HCT116 (cell line): ENCODE measurements around the gene TFB1M. TPM values are rescaled to one million over a fixed set of nuclear protein-coding genes. Genes with fewer than 3 reads are reported as not detected.

Source experiments
- ATAC-seq: fragments of 200-7000 bp; cut with Tn5 transposase; 2 replicates; pipeline ENCODE4 v1.9.1; 2020; ENCODE audit warnings: mild to moderate bottlenecking, moderate library complexity
- BruUV-seq: library from RNA; stranded (reverse); fragments of 400-500 nt; replicated peaks from 2 replicates; lab custom pipeline; 2021; lab: Mats Ljungman, UMichigan
- CTCF ChIA-PET: fragments of 300-600 bp; sonication (Branson Sonifier 250); formaldehyde crosslinking; loops from one replicate; lab custom pipeline; 2021; ENCODE audit warnings: antibody characterized with exemption; lab: Charles Lee
- POLR2A ChIA-PET: fragments of 300-600, 350-600 bp; sonication (Branson Sonifier 250); formaldehyde crosslinking; loops from one replicate; lab custom pipeline; 2021; ENCODE audit warnings: antibody characterized with exemption; lab: Charles Lee
- RAD21 ChIA-PET, 2 experiments: fragments of 300-600 bp; sonication (Branson Sonifier 250); formaldehyde crosslinking; loops; one replicate each; lab custom pipeline; 2023; ENCODE audit warnings: low total read pairs in 2 of 2; ENCODE audit not compliant: uncharacterized antibody in 2 of 2, unreplicated experiment in 2 of 2, low non-redundant PET in 1 of 2; lab: Charles Lee
- DNase-seq: peaks from one replicate; pipeline ENCODE4 v3.0.0-alpha.2; 2010; ENCODE audit warnings: low read depth, low spot score
- H2AFZ ChIP-seq: fragments of 200-600 bp; shearing (Covaris generic), sonication (generic); 2 replicates; pipeline ENCODE4 v1.6.1; 2017; ENCODE audit warnings: low read depth, mixed run types, mixed read lengths, antibody characterized with exemption, low read length; ENCODE audit not compliant: poor library complexity, severe bottlenecking
- H3K27ac ChIP-seq: 2 replicates; pipeline ENCODE4 v1.5.1; 2012; ENCODE audit warnings: low read depth, low read length
- H3K27me3 ChIP-seq: fragments of 200-600 bp; sonication (generic); 2 replicates; pipeline ENCODE4 v1.6.1; 2016; ENCODE audit warnings: mixed run types, low read length, mixed read lengths; ENCODE audit not compliant: insufficient read depth
- H3K36me3 ChIP-seq, 2 experiments: fragments of 200-500 bp in 1 of 2; fragments of 200-600 bp in 1 of 2; sonication (Bioruptor generic) in 1 of 2; sonication (generic) in 1 of 2; 2 replicates each; pipeline versions ENCODE4 v1.5.1 to v1.6.1; 2014 to 2016; ENCODE audit warnings: low read length in 2 of 2, inconsistent platforms in 1 of 2, mixed read lengths in 1 of 2, mixed run types in 1 of 2; ENCODE audit not compliant: insufficient read depth in 2 of 2, control insufficient read depth in 1 of 2
- H3K4me1 ChIP-seq, 2 experiments: fragments of 200-600 bp in 1 of 2; sonication (generic) in 1 of 2; 2 replicates each; pipeline versions ENCODE4 v1.5.1 to v1.6.1; 2012 to 2017; ENCODE audit warnings: low read length in 2 of 2, inconsistent platforms in 1 of 2, mild to moderate bottlenecking in 1 of 2, mixed read lengths in 1 of 2, mixed run types in 1 of 2, moderate library complexity in 1 of 2; ENCODE audit not compliant: insufficient read depth in 2 of 2, control insufficient read depth in 1 of 2
- H3K4me2 ChIP-seq: fragments of 200-600 bp; sonication (generic); 2 replicates; pipeline ENCODE4 v1.6.1; 2017; ENCODE audit warnings: mixed run types, low read length, mixed read lengths
- H3K4me3 ChIP-seq, 2 experiments: fragments of 200-600 bp in 1 of 2; sonication (generic) in 1 of 2; replicated peaks in 1 of 2; 2 replicates each; pipeline ENCODE4 v1.5.1; 2011 to 2016; ENCODE audit warnings: low read length in 2 of 2, control low read depth in 1 of 2, low read depth in 1 of 2, mild to moderate bottlenecking in 1 of 2, mixed read lengths in 1 of 2, mixed run types in 1 of 2
- H3K79me2 ChIP-seq: fragments of 200-600 bp; sonication (generic); 2 replicates; pipeline ENCODE4 v1.6.1; 2017; ENCODE audit warnings: mild to moderate bottlenecking, mixed run types, low read length, moderate library complexity, mixed read lengths; ENCODE audit not compliant: insufficient read depth
- H3K9ac ChIP-seq: fragments of 200-600 bp; sonication (generic); 2 replicates; pipeline ENCODE4 v1.6.1; 2016; ENCODE audit warnings: low read length, mixed read lengths
- H3K9me2 ChIP-seq: fragments of 200-600 bp; sonication (generic), shearing (Covaris generic); 2 replicates; pipeline ENCODE4 v1.6.1; 2017; ENCODE audit warnings: mixed run types, mild to moderate bottlenecking, moderate library complexity; ENCODE audit not compliant: insufficient read depth
- H3K9me3 ChIP-seq, 2 experiments: fragments of 200-500 bp in 1 of 2; fragments of 200-600 bp in 1 of 2; sonication (Bioruptor generic) in 1 of 2; sonication (generic) in 1 of 2; 2 replicates each; pipeline ENCODE4 v1.6.1; 2014 to 2017; ENCODE audit warnings: low read length in 2 of 2, mixed read lengths in 2 of 2, inconsistent platforms in 1 of 2, low read depth in 1 of 2, mild to moderate bottlenecking in 1 of 2, mixed run types in 1 of 2, moderate library complexity in 1 of 2; ENCODE audit not compliant: control insufficient read depth in 1 of 2, insufficient read depth in 1 of 2
- H4K20me1 ChIP-seq: fragments of 200-600 bp; sonication (generic), shearing (Covaris generic); 2 replicates; pipeline ENCODE4 v1.6.1; 2017; ENCODE audit warnings: mixed run types, mild to moderate bottlenecking, moderate library complexity; ENCODE audit not compliant: insufficient read depth
- ATF3 ChIP-seq: IDR thresholded peaks from 2 replicates; pipeline ENCODE4 v1.6.1; 2012
- CBX3 ChIP-seq: IDR thresholded peaks from 2 replicates; pipeline ENCODE4 v1.6.1; 2012; ENCODE audit warnings: low read depth
- CEBPB ChIP-seq: IDR thresholded peaks from 2 replicates; pipeline ENCODE4 v1.6.1; 2012; ENCODE audit warnings: low read depth
- EGR1 ChIP-seq: IDR thresholded peaks from 2 replicates; pipeline ENCODE4 v1.6.1; 2012; ENCODE audit warnings: low read depth
- ELF1 ChIP-seq: IDR thresholded peaks from 2 replicates; pipeline ENCODE4 v1.6.1; 2012; ENCODE audit warnings: low read depth, borderline replicate concordance
- EZH2 ChIP-seq: fragments of 200-600 bp; sonication (generic); IDR thresholded peaks from 2 replicates; pipeline ENCODE4 v1.6.1; 2017; ENCODE audit warnings: antibody characterized with exemption, mixed run types
- EZH2phosphoT487 ChIP-seq: fragments of 200-600 bp; IDR thresholded peaks from 2 replicates; pipeline ENCODE4 v1.6.1; 2018; ENCODE audit warnings: antibody characterized with exemption, borderline replicate concordance
- FOSL1 ChIP-seq: IDR thresholded peaks from 2 replicates; pipeline ENCODE4 v1.6.1; 2012; ENCODE audit warnings: low read depth
- MAX ChIP-seq: IDR thresholded peaks from 2 replicates; pipeline ENCODE4 v1.6.1; 2012
- POLR2A ChIP-seq: IDR thresholded peaks from 2 replicates; pipeline ENCODE4 v1.7.0; 2011; ENCODE audit warnings: borderline replicate concordance; ENCODE audit not compliant: insufficient read depth, insufficient read length; ENCODE audit errors: extremely low read depth
- POLR2AphosphoS5 ChIP-seq: IDR thresholded peaks from 2 replicates; pipeline ENCODE4 v1.6.1; 2011; ENCODE audit warnings: mild to moderate bottlenecking, low read depth, low read length, moderate library complexity
- RAD21 ChIP-seq: IDR thresholded peaks from 2 replicates; pipeline ENCODE4 v1.6.1; 2012; ENCODE audit warnings: low read depth, mild to moderate bottlenecking
- REST ChIP-seq: IDR thresholded peaks from 2 replicates; pipeline ENCODE4 v1.6.1; 2012; ENCODE audit warnings: low read depth
- SIN3A ChIP-seq: IDR thresholded peaks from 2 replicates; pipeline ENCODE4 v1.6.1; 2012; ENCODE audit warnings: low read depth
- SP1 ChIP-seq: IDR thresholded peaks from 2 replicates; pipeline ENCODE4 v1.6.1; 2012; ENCODE audit warnings: low read depth
- SRF ChIP-seq: IDR thresholded peaks from 2 replicates; pipeline ENCODE4 v1.6.1; 2012; ENCODE audit warnings: low read depth
- TCF7L2 ChIP-seq: IDR thresholded peaks from 2 replicates; pipeline ENCODE4 v1.7.0; 2011; ENCODE audit warnings: borderline replicate concordance, inconsistent platforms; ENCODE audit not compliant: insufficient read depth, insufficient read length; ENCODE audit errors: extremely low read depth
- YY1 ChIP-seq: IDR thresholded peaks from 2 replicates; pipeline ENCODE4 v1.6.1; 2011; ENCODE audit warnings: low read length, low read depth, moderate library complexity, mild to moderate bottlenecking; ENCODE audit not compliant: insufficient replicate concordance; ENCODE audit errors: extremely low read depth
- ZFX ChIP-seq: fragments of 450-650 bp; IDR thresholded peaks from 2 replicates; pipeline ENCODE4 v1.6.1; 2017
- ZNF274 ChIP-seq: fragments of 200-500 bp; sonication (Bioruptor generic); IDR thresholded peaks from 2 replicates; pipeline ENCODE4 v1.6.1; 2014; ENCODE audit warnings: mild to moderate bottlenecking, low read depth, low read length, inconsistent platforms
- intact Hi-C: fragments of 100-400 bp; cut with micrococcal nuclease; formaldehyde crosslinking; loops from 2 replicates; pipeline ENCODE4 v1.10.0; 2022
- total RNA-seq: library from RNA; stranded (reverse); gene quantifications from one replicate; pipeline ENCODE4 v1.2.1, GENCODE V29; 2021; ENCODE audit not compliant: unreplicated experiment

Gene TFB1M
- total RNA-seq, 1 experiment from 2014 or later, result 43.8 TPM

GRCh38 chr6:155263373-155264063 lies 50.8 kb downstream of the TFB1M start, which contains the start of gene CLDN20:
Gene CLDN20 (plus strand): TSS chr6:155264013. CDS start chr6:155275720, 11,707 bp downstream.
- Histone ChIP-seq H3K9ac (no peak within 1 kb of the TSS), H3K36me3 (no peaks in the 10 kb centered on the region; a peak in 1 of 4 replicates), H3K79me2 (no peaks in the 10 kb centered on the region), H3K4me1 (peaks cover 0 to 3% of the 10 kb centered on the region in 2 experiments; a peak in 1 of 4 replicates), H3K9me3 (no peaks in the 10 kb centered on the region), H2AFZ (no peak within 1 kb of the TSS), H3K27me3 (no peaks in the 10 kb centered on the region), H3K27ac (no peak within 1 kb of the TSS), H3K9me2 (no peaks in the 10 kb centered on the region), H3K4me3 (no peak within 1 kb of the TSS), H3K4me2 (no peak within 1 kb of the TSS), H4K20me1 (no peaks in the 10 kb centered on the region)
- ChIA-PET RAD21 (no interaction called here), CTCF (no interaction called here), POLR2A (no interaction called here)
- intact Hi-C loops, result no loop called here
- TF ChIP-seq ATF3 (no peak), CEBPB (no peak), SIN3A (no peak), RAD21 (no peak), SRF (no peak), POLR2A (no peak), ZFX (no peak), EZH2 (no peak), SP1 (no peak), ZNF274 (no peak), CBX3 (no peak), TCF7L2 (no peak), REST (no peak), EZH2phosphoT487 (no peak), MAX (no peak), POLR2AphosphoS5 (no peak), EGR1 (no peak), ELF1 (no peak), FOSL1 (no peak), YY1 (no peak)
- ATAC-seq (no peak), DNase-seq (no peak)
- no TSS peak for BruUV-seq
